H9 (cell line): ENCODE results near the gene CFAP43. TPM values are rescaled to one million over a fixed set of nuclear protein-coding genes. Genes with fewer than 3 reads are reported as not detected.

Experiments
- DNase-seq: peaks from one replicate; pipeline ENCODE4 v3.0.0-alpha.2; 2017
- H2AFZ ChIP-seq: one replicate; pipeline ENCODE4 v1.6.1; 2013; ENCODE audit warnings: mild to moderate bottlenecking, low read length, control low read depth, moderate library complexity
- H2AK5ac ChIP-seq: 2 replicates; pipeline ENCODE4 v1.6.1; 2013; ENCODE audit warnings: low read length, control low read depth, mixed read lengths; ENCODE audit not compliant: insufficient read length
- H2BK120ac ChIP-seq: one replicate; pipeline ENCODE4 v1.6.1; 2013; ENCODE audit warnings: low read depth, mild to moderate bottlenecking, low read length, control low read depth, inconsistent platforms; ENCODE audit not compliant: poor library complexity, severe bottlenecking
- H2BK12ac ChIP-seq: 2 replicates; pipeline ENCODE4 v1.6.1; 2013; ENCODE audit warnings: low read length, control low read depth, mixed read lengths, low read depth; ENCODE audit not compliant: insufficient read length
- H2BK15ac ChIP-seq: 2 replicates; pipeline ENCODE4 v1.6.1; 2013; ENCODE audit warnings: low read depth, low read length, control low read depth
- H2BK20ac ChIP-seq: one replicate; pipeline ENCODE4 v1.6.1; 2013; ENCODE audit warnings: low read depth, mild to moderate bottlenecking, low read length, control low read depth, inconsistent platforms; ENCODE audit not compliant: poor library complexity, severe bottlenecking
- H2BK5ac ChIP-seq: 2 replicates; pipeline ENCODE4 v1.6.1; 2013; ENCODE audit warnings: low read length, control low read depth, mixed read lengths; ENCODE audit not compliant: insufficient read length
- H3K14ac ChIP-seq: 2 replicates; pipeline ENCODE4 v1.6.1; 2013; ENCODE audit warnings: low read length, control low read depth; ENCODE audit not compliant: insufficient read depth
- H3K18ac ChIP-seq: 2 replicates; pipeline ENCODE4 v1.6.1; 2013; ENCODE audit warnings: low read depth, mild to moderate bottlenecking, mixed read lengths, low read length, control low read depth; ENCODE audit not compliant: insufficient read length
- H3K23ac ChIP-seq: 2 replicates; pipeline ENCODE4 v1.6.1; 2013; ENCODE audit warnings: low read length, control low read depth, mixed read lengths, low read depth; ENCODE audit not compliant: insufficient read length
- H3K23me2 ChIP-seq: 2 replicates; pipeline ENCODE4 v1.6.1; 2013; ENCODE audit warnings: low read depth, mild to moderate bottlenecking, mixed read lengths, low read length, control low read depth; ENCODE audit not compliant: insufficient read length, poor library complexity, severe bottlenecking
- H3K27ac ChIP-seq: 2 replicates; pipeline ENCODE4 v1.5.1; 2013; ENCODE audit warnings: low read length, control low read depth, mixed read lengths, low read depth; ENCODE audit not compliant: insufficient read length
- H3K27me3 ChIP-seq: 2 replicates; pipeline ENCODE4 v1.6.1; 2013; ENCODE audit warnings: low read length, control low read depth, inconsistent platforms; ENCODE audit not compliant: insufficient read depth
- H3K4ac ChIP-seq: 2 replicates; pipeline ENCODE4 v1.6.1; 2013; ENCODE audit warnings: low read depth, mild to moderate bottlenecking, control low read depth, inconsistent platforms, low read length, moderate library complexity
- H3K4me1 ChIP-seq: 2 replicates; pipeline ENCODE4 v1.6.1; 2013; ENCODE audit warnings: low read length, control low read depth, inconsistent platforms; ENCODE audit not compliant: insufficient read depth
- H3K4me2 ChIP-seq: 2 replicates; pipeline ENCODE4 v1.6.1; 2013; ENCODE audit warnings: low read length, control low read depth, mixed read lengths; ENCODE audit not compliant: insufficient read length, insufficient read depth
- H3K56ac ChIP-seq: 2 replicates; pipeline ENCODE4 v1.6.1; 2013; ENCODE audit warnings: low read depth, mild to moderate bottlenecking, mixed read lengths, low read length, control low read depth; ENCODE audit not compliant: insufficient read length
- H3K79me1 ChIP-seq: 2 replicates; pipeline ENCODE4 v1.6.1; 2013; ENCODE audit warnings: low read depth, mild to moderate bottlenecking, moderate library complexity, low read length, control low read depth, inconsistent platforms; ENCODE audit not compliant: insufficient read depth, poor library complexity, severe bottlenecking
- H3K79me2 ChIP-seq: 2 replicates; pipeline ENCODE4 v1.6.1; 2013; ENCODE audit warnings: low read length, control low read depth, inconsistent platforms; ENCODE audit not compliant: insufficient read depth
- H3K9ac ChIP-seq: 2 replicates; pipeline ENCODE4 v1.6.1; 2013; ENCODE audit warnings: low read length, control low read depth, mixed read lengths; ENCODE audit not compliant: insufficient read length; ENCODE audit errors: extremely low read depth
- H3K9me3 ChIP-seq: one replicate; pipeline ENCODE4 v1.6.1; 2013; ENCODE audit warnings: low read depth, low read length, inconsistent platforms; ENCODE audit not compliant: control insufficient read depth
- H3T11ph ChIP-seq: one replicate; pipeline ENCODE4 v1.6.1; 2013; ENCODE audit warnings: mild to moderate bottlenecking, low read length, control low read depth, inconsistent platforms
- H4K20me1 ChIP-seq: one replicate; pipeline ENCODE4 v1.6.1; 2013; ENCODE audit not compliant: control insufficient read depth, insufficient read length, insufficient read depth
- H4K5ac ChIP-seq: 2 replicates; pipeline ENCODE4 v1.6.1; 2013; ENCODE audit warnings: low read depth, mild to moderate bottlenecking, mixed read lengths, low read length, control low read depth; ENCODE audit not compliant: insufficient read length
- H4K8ac ChIP-seq: replicated peaks from 2 replicates; pipeline ENCODE4 v1.6.1; 2013; ENCODE audit warnings: low read length, control low read depth, mixed read lengths, low read depth; ENCODE audit not compliant: insufficient read length
- H4K91ac ChIP-seq: 2 replicates; pipeline ENCODE4 v1.6.1; 2013; ENCODE audit warnings: low read depth, mild to moderate bottlenecking, moderate library complexity, mixed read lengths, low read length, control low read depth; ENCODE audit not compliant: insufficient read length
- H3K27ac Mint-ChIP-seq, 3 experiments: 2 replicates in 2 of 3; 3 replicates in 1 of 3; pipeline ENCODE4 v1.8.0; 2020 to 2021; ENCODE audit warnings: mixed read lengths in 3 of 3, mild to moderate bottlenecking in 1 of 3, moderate library complexity in 1 of 3
- H3K27me3 Mint-ChIP-seq: 2 replicates; pipeline ENCODE4 v1.8.0; 2021; ENCODE audit warnings: low read depth, mild to moderate bottlenecking, moderate library complexity, mixed read lengths
- H3K36me3 Mint-ChIP-seq, 3 experiments: 2 replicates in 2 of 3; 3 replicates in 1 of 3; pipeline ENCODE4 v1.8.0; 2020 to 2021; ENCODE audit warnings: low read depth in 3 of 3, mixed read lengths in 3 of 3; ENCODE audit not compliant: insufficient read depth in 1 of 3
- H3K4me1 Mint-ChIP-seq, 2 experiments: 2 replicates each; pipeline ENCODE4 v1.8.0; 2020; ENCODE audit warnings: mixed read lengths in 2 of 2
- H3K4me3 Mint-ChIP-seq, 2 experiments: 2 replicates in 1 of 2; 3 replicates in 1 of 2; pipeline ENCODE4 v1.8.0; 2020 to 2021; ENCODE audit warnings: mild to moderate bottlenecking in 2 of 2, mixed read lengths in 2 of 2, moderate library complexity in 1 of 2
- H3K9me3 Mint-ChIP-seq, 2 experiments: 2 replicates in 1 of 2; 3 replicates in 1 of 2; pipeline ENCODE4 v1.8.0; 2020; ENCODE audit warnings: mild to moderate bottlenecking in 2 of 2, mixed read lengths in 2 of 2, moderate library complexity in 1 of 2
- CTCF ChIP-seq: fragments of 200-600 bp; sonication (generic); conservative IDR thresholded peaks from 3 replicates; pipeline ENCODE4 v1.8.0; 2021; ENCODE audit warnings: antibody characterized with exemption, mild to moderate bottlenecking
- WGBS: extraction: QIAGEN DNeasy Blood & Tissue Kit; methylation state at CpG from one replicate; pipeline ENCODE4 v1.1.7; 2013; ENCODE audit warnings: missing lambda C conversion rate, low lambda C conversion rate, mixed read lengths; ENCODE audit not compliant: insufficient read length; ENCODE audit errors: extremely low coverage; 5-methylcytosine and 5-hydroxymethylcytosine counted together
- total RNA-seq: library from RNA; stranded (reverse); gene quantifications from 2 replicates; pipeline ENCODE4 v1.2.1, GENCODE V29; 2021

CFAP43 gene
- total RNA-seq, 1 experiment from 2014 or later = 0.26 TPM

DNA sequence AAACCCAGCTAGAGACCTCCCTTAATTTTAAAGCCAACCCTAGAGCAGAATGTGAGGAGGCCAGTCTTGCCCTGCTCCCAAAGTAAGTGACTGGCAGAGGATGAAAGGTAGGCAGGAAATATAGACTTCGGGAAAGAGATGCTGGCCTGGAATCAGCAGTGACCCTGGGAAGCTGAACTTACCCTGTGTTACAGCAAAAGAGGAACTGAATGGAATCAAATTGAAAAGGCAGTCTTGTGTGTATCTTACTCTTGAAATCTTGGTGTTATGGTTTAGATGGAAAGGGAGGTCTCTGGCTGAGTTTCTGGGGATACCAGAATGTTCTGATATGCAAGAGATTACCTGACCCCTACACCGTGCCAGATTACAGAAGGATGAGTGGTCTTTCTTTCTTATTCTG lies 7.9 kb upstream of the CFAP43 start:
- H3K27ac Mint-ChIP-seq = no peak overlapping the region
- Histone ChIP-seq H2AFZ (no peak overlapping the region), H4K20me1 (no peaks in the 10 kb centered on the region), H3K4me2 (no peak overlapping the region), H4K5ac (no peak overlapping the region), H2AK5ac (no peak overlapping the region), H3K9me3 (no peaks in the 10 kb centered on the region), H4K8ac (no peak overlapping the region), H3K4me1 (no peaks in the 10 kb centered on the region), H3K23ac (no peak overlapping the region), H3K4ac (no peak overlapping the region), H2BK15ac (no peak overlapping the region), H3K27me3 (no peaks in the 10 kb centered on the region), H2BK12ac (no peak overlapping the region), H2BK120ac (no peak overlapping the region), H2BK5ac (no peak overlapping the region), H2BK20ac (no peak overlapping the region), H3K56ac (no peak overlapping the region), H3K79me1 (no peaks in the 10 kb centered on the region), H3K79me2 (no peaks in the 10 kb centered on the region), H4K91ac (no peak overlapping the region), H3K23me2 (no peaks in the 10 kb centered on the region), H3K14ac (no peak overlapping the region), H3T11ph (no peak overlapping the region), H3K27ac (no peak overlapping the region), H3K18ac (no peak overlapping the region), H3K9ac (no peak overlapping the region)
- WGBS = no CpG with 5 or more reads among the region's 2 CpGs
- TF ChIP-seq CTCF = no peak
- H3K4me3 Mint-ChIP-seq = no peak overlapping the region
- peaks cover 6 to 9% of the 10 kb centered on the region in 2 experiments; a peak in 2 of 5 replicates for H3K9me3 Mint-ChIP-seq
- no peaks in the 10 kb centered on the region; the same call in 1 of the 2 replicates for H3K27me3 Mint-ChIP-seq
- no peak for DNase-seq
- peaks cover 3 to 5% (median 5%) of the 10 kb centered on the region in 3 experiments; a peak in 5 of 7 replicates for H3K36me3 Mint-ChIP-seq
- peaks cover 0 to 3% of the 10 kb centered on the region in 2 experiments; a peak in 1 of 4 replicates for H3K4me1 Mint-ChIP-seq
